GM23338 (cell line): ENCODE measurements around the gene RNF220.

Source experiments
- CREB1 ChIP-seq: fragments of 250-450 bp; sonication (Bioruptor Pico); IDR thresholded peaks from 2 replicates; pipeline ENCODE4 v1.5.0; 2020; ENCODE audit warnings: low read depth, mild to moderate bottlenecking, moderate library complexity
- CTCF ChIP-seq, 2 experiments: fragments of 200-600 bp in 1 of 2; sonication (generic) in 1 of 2; conservative IDR thresholded peaks; 2 replicates each; pipeline versions ENCODE4 v1.5.1 to v1.6.1; 2016 to 2017; ENCODE audit warnings: antibody characterized with exemption in 2 of 2, low read depth in 2 of 2, mild to moderate bottlenecking in 2 of 2, moderate library complexity in 1 of 2
- POLR2AphosphoS5 ChIP-seq: IDR thresholded peaks from 2 replicates; pipeline ENCODE4 v1.6.1; 2016; ENCODE audit warnings: antibody characterized with exemption, low read depth
- REST ChIP-seq: IDR thresholded peaks from one replicate; pipeline ENCODE4 v1.6.1; 2018; ENCODE audit warnings: antibody characterized with exemption; ENCODE audit not compliant: unreplicated experiment

GRCh38 chr1:44610527-44611148 lies 205.6 kb downstream of the RNF220 start:
- TF ChIP-seq CTCF (conservative IDR thresholded peaks at IDR 0.05; ENCODE audit: low read depth in 2 of 2) (no peak), POLR2AphosphoS5 (no peak), CREB1 (CRISPR knock-in tag) (no peak), REST (no peak)
